GM19452 (cell line): ENCODE results near the gene MSANTD1.
A peak's percentile ranks its signal among the peaks of the same experiment; 100 is the strongest.

ENCODE experiments used
- ATAC-seq: cut with Tn5 transposase; IDR thresholded peaks from one replicate; pipeline ENCODE4 v1.9.1; 2021; ENCODE audit not compliant: unreplicated experiment

Gene MSANTD1

DNA sequence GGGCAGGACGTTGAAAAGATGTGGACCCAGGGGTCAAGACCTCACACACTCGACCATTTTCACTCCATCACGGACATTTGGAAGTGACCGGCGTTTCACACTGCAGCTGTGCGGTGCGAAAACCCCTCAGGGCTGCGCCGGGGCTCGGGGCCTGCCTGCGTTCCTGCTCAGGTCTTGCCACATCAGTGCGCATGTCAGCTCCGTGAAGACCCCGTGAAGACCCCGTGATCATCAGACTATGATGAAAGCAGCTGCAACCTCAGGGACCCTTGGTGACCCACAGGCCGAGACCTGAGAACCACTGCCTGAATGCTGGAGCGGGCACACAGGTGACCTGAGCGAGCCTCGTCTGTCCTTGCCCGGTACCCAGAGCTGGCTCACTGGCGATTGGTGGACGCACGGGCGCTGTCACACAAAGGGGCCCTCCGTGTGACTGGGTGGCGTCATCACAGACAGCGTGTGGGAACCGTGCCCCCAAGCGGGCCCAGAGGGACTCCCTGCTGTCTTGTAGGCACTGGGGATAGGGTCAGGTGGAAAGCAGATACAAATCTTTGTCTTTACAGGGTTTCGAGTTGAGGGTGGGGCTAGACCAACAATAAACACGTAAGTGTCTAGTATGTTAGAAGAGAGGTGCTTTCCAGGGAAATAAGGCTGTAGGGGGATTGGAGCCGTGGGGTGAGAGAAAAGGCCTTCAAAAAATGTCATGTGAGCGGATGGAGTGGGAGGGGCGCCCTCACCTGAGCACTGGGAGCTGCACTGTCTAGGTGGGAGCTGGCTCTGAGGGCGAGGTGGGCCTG is 12.7 kb downstream of the MSANTD1 start:
- ATAC-seq = no peak

DNA sequence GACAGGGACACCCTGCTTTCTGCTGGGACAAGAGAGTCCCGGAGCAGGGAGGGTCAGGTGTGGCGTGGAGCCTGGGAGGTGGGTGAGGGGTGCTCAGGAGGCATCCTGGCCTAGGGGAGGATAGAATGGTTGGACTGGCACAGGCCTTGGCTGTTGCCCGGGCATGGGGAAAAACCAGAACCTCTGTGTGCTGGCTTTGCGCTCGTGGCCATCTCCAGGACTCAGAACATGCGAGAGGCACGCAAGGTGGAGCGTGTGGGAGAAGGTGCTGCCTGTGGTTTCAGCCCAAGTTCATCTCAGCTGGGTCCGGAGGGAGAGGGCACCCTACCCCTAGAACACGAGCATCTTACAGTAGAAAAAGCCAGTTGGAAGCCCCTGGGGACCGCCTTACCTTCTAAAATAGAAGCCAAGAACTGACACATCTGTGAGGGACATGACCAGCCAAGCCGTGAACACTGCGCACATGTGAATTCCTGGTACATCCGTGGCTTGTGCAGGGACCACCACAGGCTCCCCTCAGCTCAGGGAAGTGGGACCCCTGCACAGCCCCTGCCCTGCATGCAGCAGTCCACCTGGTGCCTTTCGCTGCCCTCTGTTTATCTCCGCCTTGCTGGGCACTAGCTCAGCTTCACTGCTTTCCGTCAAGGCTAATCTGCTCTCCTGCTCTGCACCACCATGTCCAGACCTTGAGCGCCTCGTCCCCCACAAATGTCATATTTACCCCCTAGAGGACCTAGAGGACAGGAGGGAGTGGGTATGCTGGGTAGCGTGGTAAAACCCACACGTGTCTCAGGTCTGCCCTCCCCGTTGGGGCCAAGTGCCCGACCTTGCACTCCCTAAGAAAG is 13.5 kb downstream of the MSANTD1 start:
- no peak for ATAC-seq

DNA sequence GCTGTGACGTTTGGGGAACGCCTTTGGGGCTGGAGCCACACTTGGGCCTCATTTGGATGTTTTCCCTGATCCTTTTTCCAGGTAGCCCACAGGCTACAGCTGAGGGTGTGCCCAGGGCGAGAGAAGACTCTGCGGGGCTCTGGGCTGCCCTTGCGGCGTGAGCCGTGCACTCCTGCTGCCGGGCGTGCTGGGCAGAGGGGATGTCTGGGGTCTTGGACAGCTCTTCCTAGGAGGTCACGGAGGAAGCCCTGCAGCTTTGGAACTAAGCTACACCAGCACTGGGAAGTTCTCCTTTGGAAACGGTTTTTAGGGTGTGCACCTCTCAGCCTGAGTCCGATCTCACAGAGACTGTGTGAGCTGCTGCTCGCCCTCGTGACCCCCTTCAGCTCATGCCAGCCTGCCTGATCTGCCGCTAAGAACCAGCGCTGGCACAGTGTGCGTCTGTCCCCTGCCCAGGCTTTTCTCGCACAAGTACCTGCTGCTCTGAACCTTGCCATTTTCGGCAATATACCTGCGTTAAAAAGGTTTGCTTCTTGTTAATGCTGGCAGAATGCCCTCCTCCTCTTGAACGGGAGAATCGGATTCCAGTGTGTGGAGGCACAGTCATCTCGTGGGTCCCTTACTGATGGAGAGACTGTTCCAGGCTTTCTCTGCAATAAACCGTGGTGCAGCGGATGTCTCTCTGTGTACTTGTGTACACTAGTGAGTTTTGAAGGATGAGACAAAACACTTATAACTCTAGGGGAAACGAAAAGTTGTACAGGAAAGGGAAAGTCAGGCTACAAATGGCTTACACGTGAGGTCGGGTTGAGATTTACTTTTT is 14.3 kb downstream of the MSANTD1 start:
- no peak for ATAC-seq

DNA sequence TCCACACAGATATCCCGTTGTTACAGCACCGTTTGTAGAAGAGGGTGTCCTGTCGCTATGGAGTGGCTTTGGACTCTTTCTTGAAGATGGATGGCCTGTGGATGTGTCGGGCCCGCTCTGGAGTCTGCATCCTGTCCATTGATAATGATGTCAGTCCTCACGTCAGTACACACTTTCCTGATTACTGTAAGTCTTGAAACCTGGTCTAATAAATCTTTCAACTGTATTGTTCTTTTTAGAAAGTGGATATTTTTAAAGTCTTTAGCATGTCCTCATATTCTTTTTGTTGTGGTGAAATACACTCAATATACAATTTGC is 14.9 kb downstream of the MSANTD1 start:
- ATAC-seq = no peak

DNA sequence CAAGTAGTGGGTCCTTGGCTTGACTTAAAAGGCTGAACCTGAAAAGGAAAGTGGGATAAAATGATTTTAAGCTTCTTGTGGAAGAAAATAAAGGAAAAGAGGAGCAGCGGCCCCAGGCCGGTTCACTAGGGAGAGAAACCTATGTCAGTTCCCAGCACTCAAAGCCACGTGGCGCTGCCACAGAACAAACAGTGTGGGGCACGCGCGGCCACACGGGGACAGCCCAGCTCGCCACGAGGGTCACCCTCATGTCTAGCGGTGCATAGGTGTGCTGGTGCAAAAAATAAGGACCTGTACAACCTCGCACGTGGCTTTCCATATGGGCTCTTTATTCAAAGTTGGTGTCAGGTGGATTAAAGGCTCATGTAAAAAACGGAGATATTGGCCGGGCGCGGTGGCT is 17.1 kb downstream of the MSANTD1 start:
- ATAC-seq = no peak

DNA sequence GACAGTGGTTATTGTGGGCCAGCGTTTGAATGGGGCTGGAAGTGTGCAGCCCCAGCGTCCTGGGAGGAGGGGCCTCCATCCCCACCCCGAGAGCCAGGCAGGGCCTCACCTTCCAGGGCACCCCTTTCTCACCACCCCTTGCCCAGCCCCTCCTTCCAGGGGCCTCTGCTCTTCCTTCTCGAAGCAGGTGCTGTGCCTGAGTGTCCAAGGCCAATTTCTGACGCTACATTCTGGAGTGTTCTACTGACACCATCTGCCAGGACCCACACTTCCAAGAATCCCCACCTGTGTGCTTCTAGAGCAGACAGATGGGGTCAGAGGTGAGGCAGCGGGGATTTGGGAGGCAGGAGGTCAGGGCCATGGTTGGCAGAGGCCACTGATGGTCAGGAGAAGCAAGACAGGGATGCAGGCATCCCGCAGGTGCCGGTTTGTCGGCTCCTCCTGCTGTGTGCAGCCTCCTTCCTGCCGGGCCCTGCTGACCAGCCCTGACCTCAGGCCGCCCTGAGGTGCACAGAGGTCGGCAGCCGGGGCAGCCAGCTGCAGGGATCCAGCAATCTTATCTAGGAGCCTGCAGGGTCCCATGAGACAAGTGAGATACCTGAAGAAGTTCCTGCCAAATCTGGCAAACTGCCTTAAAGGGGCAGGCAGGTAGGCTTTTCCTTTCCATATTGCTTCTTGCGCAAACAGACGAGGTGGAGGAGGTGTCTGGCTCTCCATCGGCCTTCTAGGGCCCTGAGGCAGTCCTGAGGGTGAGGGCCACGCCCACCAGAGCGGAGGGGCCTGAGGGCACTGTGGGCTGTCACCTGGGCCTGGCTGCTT is 18.8 kb downstream of the MSANTD1 start:
- no peak for ATAC-seq

DNA sequence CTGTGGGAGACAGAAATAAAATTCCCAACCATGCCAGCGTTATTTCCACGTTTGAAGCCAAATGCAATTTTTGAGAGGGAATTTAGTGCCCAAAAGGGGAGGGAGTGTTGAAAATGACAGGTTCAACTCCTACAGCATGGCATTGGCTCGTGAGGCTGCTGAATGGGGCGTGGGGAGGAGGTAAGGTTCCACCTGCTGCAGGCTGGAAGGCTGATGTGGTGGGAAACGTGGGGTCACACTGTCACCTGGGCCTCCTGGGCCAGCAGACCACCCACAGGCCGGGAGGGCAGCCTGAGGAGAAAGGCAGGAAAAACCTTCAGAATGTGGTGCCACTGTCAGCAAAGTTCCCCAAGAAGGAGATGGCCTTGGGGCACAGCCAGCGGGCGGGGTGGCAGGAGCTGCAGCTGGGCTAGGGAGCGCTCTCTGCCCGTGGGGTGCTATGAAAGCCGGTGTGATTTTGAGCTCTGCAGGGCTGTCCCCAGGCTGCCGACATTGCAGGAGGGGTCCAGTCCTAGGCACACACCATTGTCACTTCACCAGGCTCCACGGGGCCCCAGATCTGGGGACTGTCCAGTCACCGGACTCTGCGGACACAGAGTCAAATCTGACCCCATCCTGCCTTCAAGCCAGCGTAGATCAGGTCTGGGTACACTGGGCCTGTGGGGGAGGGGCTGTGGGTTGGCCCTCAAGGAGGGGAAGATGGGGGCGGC is 19.6 kb downstream of the MSANTD1 start:
- no peak for ATAC-seq

DNA sequence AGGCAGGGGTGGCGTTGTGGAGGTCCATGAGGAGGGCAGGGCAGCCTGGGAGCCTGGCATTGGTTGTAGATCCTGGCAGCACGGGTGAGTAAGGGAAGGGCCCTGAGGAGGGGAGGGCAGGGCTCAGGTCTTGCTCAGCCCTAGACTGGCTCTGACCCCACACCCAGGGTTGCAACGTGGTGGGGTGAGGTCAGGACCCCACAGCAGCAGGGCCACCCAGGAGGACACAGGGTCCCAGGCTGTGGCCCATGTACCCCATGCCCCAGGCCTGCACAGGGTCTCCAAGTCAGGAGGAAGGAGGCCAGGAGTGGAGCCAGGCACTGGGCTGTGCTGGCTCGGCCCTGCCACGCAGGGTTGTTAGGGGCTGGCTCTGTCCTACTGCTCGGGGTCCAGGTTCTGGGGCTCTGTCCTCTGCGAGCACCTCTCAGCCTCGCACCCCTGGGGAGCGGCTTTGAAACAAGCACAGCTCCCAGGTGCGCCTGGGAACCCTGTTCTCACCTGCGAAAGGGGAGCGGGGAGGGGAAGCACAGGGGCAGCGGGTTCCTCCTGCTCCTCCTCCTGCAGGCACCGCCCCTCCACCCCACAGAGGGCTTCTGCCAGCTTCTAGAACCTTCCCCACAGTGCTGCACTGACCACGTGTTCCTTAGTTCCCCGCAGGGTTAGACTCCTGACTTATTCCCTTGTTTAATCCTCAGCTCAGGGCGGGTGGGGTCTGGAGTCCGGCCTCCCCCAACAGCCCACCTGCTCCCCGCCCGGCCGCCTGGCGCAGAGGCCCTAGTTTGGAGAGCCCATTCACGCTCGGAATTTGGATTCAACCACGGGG is 20.4 kb downstream of the MSANTD1 start:
- no peak for ATAC-seq

DNA sequence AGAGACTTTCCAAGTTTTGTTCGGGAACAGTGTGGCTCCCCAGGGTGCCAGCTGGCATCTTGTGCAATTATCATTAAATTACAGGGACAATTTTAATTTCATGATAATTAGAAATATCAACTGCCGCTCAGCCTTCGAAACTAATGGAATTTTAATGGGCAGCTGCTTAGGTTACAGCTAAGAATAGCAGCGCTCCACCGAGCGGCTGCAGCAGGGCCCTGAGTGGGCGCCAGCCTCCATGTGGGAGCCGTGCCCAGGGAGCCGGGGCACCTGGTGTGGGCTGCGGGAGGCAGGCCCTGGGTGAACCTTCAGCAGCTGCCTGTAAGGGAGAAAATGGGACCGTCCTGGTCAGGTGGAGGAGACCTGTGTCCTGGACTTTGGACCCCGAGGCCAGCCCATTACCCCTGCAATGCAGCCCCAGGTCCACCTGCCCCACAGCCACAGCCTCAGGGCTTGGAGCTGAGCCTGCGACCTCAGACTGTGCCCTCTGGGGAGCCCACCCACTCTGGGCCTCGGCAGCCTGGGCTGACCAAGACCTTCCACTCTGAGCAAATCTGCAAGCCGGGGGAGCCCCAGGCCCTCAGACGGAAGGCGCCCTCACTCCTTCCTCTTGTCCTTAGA is 21.1 kb downstream of the MSANTD1 start:
- no peak for ATAC-seq

DNA sequence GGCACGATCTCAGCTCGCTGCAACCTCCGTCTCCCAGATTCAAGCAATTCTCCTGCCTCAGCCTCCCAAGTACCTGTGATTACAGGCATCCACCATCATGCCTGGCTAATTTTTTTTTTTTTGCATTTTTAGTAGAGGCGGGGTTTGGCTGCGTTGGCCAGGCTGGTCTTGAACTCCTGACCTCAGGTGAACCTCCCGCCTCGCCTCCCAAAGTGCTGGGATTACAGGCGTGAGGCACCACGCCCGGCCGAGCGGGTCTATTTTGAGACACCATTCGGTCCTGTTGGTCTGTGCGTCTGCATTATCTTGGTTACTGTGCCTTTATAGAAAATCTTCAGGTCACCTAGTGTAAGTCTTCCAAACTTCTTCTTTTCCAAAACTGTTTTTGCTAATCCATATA is 22.2 kb downstream of the MSANTD1 start:
- no peak for ATAC-seq

DNA sequence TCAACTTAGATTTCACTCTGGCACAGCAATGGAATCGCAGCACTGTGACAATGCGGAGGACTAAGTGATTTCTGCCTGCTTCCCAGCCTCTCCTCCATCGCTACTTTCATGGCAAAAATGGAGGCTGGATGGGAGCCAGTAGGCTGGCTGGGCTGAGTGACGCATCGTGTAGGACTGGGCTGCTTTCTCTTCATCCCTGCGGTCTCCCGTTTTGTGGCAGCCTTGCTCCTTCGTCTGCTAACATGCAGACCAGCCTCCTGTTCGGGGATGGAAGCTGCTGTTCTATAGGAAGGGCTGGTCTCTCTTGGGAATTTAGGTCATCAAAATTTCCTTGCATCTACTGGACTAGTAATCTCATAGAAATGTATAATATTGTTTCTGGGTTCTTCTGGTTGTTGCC is 28.0 kb downstream of the MSANTD1 start:
- ATAC-seq = no peak

DNA sequence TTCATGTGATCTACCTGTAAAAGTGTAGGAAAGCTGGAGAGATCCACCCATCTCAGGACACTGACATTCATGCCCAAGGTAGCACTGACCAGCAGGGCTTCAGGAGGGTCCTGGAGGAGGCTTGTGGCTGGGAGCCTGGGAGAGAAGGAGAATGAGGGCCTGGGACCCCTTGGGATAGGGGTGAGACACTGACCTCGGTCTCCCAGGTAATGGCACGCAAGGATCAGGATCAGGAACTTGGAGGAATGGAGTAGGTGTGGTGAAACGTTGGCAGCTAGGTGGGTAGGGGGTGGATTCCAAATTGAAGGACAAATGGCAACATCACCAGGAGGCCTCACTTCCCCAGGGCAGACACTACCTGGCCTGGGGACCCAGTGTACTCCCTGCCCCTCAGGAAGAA is 31.5 kb downstream of the MSANTD1 start:
- ATAC-seq = no peak

DNA sequence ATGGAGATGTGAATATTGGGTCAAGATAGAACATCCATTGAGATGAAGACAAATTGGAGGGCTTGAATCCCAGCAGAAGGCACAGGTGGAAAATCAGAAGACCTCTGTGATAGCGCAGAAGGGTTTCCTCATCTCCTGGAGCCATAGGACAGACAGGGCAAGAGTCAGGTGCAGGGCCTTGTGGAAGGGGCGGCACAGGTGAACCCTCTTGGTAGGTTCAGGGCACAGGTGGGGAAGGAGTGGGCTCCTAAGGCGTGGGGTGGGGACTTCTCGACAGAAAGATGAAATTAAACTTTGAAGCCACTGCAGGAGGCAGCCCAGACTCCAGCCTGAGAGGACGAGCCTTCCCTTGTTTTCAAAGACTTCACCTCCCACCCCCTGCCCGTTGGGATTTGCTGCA is 34.5 kb downstream of the MSANTD1 start:
- no peak for ATAC-seq

DNA sequence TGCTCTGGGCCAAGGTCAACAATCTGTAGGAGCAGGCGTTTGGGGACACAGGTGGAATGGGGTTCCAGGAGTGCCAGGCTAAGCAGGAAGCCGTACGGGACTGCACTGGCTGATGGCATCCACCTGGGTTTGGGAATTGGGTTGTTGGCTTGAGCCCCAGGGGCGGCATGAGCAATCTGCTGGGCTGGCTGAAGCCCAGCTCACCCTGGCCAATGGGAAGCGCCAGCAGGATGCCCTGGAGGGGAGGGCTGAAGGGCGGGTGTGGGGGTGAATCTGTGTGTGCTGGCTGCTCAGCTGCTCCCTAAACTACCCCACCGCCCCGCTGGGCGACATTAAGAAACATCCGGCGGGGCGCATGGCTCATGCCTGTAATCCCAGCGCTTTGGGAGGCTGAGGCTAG is 35.0 kb downstream of the MSANTD1 start:
- no peak for ATAC-seq

DNA sequence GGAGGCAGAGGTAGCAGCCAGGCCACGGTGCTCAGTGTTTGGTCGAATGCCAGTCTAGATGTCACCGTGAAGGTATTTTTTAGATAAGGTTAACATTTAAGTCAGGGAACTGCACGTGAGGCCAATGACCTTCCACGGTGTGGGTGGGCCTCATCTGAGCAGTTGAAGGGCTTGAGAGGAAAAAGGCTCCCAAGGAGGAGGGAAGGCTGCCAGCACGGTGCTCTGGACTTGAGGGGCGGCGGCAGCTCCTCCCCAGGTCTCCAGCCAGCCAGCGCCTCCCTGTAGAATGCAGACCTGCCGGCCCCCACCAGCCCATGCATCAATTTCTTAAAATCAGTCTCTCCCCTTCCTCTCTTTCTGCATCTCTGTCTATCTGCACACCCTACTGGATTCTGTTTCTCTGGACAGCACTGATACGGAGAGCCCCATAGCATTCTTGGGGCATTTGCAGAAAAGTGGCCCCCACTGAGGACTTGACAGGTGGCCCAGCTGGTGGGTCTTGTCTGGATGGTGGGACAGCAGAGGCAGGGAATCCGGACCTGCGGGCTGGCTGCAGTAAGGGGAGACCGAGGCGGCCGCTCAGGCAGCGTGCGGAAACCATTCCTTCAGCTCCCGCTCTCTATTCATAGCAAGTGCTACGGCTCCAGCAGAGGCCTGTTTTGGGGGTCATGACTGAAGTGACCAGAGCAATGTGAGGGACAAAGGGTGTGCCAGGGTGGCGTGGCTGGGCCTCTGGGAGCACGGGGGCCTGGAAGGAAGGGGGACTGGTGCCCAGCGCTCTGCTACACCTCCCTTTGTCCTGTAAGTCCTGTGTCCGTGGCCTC is 36.0 kb downstream of the MSANTD1 start:
- no peak for ATAC-seq

DNA sequence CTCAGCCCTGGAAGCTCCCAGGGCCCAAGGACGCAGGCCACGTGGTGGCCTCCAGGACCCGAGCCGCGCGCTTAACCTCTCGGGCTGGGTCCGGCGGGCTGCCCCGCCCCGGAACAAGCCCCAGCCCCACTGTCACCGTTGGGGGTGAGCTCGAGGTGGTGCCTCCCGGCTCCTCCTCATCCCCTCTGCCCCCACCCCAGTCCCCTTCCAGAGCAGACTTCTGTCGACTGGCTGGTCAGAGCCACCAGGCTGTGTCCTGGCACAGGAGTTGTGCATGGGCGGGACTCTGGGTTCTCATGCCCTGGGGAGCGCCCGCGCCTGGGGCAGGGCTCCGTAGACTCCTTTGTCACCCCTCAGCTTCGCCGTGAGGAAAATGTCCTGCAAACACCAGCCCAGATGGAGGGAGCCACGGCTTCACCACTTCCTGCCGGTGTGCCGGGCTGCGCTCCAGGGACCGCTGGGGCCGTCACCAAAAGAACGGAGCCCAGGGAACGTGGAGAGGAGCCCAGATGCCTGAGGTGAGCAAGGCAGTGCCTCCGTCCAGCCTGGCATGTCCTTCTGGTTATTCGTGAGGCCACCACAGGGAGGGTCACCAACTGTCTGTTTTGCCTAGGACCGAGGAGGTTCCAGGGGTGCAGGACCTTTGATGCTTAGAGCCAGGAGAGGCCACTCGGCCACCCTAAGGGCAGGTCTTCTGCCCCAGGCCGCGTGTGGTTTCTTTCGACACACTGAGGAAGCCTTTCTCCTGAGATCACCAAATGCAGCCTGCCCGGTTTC is 36.8 kb downstream of the MSANTD1 start:
- peak; percentile 92 for ATAC-seq
